GM18498 (cell line): ENCODE data around the gene SERTAD2.

Experiments used
- ATAC-seq: cut with Tn5 transposase; IDR thresholded peaks from one replicate; pipeline ENCODE4 v1.9.1; 2021; ENCODE audit warnings: mild to moderate bottlenecking, moderate library complexity; ENCODE audit not compliant: unreplicated experiment

The SERTAD2 gene

DNA sequence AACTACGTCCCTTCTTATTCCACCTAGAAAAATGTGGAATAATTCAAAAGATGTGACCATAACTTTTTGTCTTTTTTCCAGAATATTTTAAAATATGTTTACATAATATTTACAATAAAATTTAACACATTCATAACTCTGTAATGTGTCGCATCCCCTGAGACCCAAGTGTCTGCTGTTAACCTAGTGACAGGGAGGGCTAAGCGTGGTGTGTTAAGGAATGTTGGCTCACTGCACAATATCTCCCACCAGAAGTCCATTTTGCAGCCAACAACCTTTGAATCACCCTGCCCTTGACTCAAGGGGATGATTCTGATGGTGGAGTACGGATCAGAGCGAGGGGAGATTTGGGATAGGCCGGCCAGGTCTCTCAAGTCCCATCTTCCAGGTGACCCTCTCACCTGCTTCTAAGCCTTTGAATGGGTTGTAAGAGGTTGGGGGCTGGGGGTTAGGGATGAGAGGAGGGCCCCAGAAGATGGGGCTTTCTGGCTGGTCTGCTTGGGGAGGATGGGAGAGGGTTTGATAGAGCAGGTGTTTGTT lies 43.3 kb downstream of the SERTAD2 start:
- ATAC-seq: no peak

DNA sequence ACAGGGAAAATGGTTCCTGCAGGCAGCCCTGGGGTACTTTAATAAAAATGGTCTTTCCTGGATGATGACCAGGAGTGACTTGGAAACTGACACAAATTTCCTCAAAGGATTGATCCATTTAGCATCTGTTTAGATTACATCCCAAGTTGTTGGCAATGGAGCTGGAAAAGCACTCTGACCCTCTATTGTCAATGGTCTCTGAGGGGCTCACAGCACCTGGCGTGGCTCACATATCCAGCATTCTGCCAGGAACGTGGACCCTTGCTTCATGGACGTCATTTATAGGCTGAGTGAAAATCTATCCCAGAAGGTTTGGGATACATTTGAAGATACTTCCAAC lies 43.8 kb downstream of the SERTAD2 start:
- ATAC-seq: no peak

- peak; percentile 55 for ATAC-seq
These were observed 44.3 kb downstream of the SERTAD2 start for GRCh38 chr2:64609227-64609941.

DNA sequence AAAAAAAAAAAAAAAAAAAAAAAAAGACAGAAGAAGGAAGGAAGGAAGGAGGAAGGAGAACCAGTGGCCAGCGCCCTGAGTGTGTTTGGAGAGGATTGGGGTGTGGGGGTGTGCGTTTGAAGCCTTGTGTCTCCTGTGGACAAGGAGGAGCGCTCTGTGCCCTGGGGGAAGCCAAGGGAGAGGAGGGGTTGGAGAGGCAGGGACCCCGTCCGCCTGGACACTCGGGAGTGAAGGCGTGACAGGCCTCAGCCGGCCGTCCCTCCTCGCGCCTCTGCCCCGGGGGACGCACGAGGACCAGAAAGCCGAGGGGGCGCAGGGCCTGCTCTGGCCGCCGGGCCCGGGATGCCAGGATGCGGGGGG lies 44.9 kb downstream of the SERTAD2 start:
- peak; percentile 7 for ATAC-seq

DNA sequence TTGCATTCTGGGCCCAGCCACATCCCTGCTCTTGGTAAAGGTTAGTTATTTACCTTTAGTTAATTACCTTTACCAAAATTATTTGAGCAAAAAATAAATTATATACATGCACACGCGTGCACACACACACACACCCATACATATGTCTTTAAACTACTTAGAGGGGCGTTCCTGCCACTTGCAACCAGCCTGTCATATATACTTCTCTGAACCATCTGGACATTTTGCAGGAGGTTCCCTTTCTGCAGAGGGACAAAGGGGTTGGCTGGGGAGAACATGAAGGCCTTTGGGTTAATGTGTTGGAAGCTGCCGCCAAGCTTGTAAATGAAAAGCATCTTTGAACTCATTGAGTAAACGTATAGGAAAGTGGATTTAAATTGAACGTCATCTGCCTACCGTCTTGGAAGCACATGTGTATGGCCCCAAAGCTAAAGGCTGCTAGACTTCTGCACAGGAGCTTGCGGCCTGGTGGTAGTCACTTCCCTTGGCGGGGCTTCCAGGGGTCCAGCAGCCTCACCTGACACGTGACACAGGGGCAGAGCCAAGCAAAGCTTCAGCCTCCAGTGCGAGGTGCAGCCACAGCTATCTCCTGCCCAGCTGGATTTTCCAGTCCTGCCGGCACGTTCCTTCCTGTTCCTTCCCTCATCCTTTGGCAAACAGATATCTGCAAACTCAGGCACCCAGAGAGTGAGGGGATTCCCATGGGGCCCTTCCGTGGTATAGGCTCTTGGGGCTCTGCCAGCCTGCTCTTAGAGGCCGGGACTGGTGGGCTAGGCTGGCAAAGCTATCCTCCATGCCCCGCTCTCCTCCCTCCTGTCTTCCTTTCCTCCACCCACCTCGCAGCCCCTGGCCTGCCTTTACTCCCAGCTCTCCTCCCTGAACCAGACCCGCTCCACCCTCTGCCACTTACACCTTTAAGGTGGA lies 46.1 kb downstream of the SERTAD2 start:
- ATAC-seq: no peak

DNA sequence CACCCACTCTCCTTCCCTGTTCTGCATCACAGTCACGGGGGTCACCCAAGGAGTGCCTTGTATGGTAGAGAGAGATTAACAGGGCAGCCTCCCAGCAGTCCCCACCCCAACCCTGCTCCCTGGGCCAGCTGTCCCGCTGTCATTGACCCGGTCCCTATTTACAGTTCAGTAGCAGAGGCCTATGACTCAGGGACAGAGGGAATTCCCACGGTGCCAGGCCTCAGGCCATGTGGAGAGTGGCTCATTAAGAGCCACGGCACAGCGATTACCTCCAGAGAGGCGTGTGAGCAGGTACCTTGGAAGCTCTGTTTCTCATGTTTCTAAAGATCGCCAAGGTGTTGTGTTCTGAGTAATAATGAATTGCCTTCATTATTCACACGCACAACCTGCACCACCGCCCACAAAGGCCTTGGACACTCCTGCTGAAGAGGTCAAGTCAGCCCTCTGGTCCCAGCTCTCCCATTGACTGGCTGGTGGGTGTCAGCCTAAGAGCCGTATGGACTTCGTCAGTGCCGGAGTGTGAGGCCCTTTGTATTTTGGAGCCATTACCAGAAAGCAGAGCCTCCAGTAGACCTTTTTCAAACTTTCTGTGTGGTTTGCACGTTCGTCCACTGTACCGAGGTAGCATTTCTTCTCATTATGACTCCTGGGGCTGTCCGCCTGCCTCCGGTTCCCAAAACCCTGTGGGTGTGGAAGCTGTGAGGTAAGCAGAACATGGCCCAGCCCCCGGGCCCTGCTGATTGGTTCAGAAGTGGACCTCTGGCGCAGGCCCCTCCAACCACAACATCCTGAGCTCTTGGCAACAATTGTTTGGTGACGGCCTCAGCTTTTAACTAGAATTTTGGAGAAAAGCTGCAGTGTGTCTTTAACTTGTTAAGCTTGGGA lies 47.0 kb downstream of the SERTAD2 start:
- ATAC-seq: peak; percentile 88

DNA sequence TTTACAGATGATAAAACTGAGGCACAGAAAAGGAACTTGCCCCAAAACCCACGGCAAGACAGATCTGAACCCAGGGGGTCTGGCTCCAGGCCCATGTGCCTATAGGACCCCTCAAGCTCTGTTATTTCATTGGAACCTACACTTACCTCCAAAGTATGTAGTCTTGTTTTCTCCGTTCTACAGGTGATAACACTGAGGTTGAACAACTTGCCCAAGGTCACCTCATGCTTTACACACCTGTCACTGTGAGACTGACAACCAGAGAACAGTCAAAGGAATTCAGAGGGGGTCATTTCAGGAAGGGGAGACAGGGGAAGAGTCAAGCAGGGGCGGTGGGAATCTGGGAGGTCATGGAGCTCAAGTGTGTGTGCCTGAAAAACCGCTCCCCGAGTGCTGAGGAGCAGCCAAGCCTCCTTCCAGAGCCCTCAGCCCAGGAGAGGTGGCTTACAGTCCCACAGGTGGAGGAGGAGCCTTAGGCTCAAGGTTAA lies 47.7 kb downstream of the SERTAD2 start:
- ATAC-seq: no peak

- ATAC-seq: no peak
These were observed 48.7 kb downstream of the SERTAD2 start for GRCh38 chr2:64605026-64605471.

GRCh38 chr2:64604155-64604554 lies 49.6 kb downstream of the SERTAD2 start:
- no peak for ATAC-seq

- ATAC-seq: no peak
These were observed 51.3 kb downstream of the SERTAD2 start for GRCh38 chr2:64602436-64602835.

GRCh38 chr2:64601785-64602391 lies 51.8 kb downstream of the SERTAD2 start:
- ATAC-seq: no peak

DNA sequence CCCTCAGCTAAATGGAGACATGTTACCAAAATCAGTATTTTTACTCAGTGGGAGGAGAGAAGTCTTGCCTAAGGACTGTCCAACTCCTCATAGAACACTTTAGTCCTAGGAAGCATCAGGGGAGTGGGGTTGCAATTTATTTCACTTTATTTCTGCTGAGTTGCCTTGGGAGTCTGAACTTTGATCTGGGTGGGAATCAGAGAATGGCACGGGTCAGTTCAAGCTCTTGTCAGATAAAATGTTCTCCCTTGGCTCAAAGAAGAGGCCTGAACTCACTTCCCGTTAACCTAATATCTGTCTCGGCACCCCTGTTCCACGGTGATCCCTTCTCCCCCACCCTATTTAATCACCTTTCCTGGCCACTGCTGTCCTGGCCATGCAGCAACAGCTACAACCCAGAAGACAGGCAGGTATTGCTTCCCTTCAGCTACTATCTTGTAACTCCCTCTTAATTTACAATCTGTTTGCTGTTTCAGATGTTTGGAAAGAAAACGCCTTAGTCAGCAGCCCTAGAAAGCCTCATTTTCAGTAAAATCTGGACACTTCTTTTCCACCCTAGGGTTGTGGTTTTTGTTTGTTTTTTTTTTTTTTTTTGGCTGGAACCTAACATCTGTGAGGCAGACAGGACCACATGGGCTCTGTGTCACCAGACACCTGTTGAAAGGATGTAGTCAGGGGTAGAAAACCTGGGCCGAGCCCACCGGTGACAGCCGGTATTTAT lies 52.5 kb downstream of the SERTAD2 start:
- no peak for ATAC-seq

DNA sequence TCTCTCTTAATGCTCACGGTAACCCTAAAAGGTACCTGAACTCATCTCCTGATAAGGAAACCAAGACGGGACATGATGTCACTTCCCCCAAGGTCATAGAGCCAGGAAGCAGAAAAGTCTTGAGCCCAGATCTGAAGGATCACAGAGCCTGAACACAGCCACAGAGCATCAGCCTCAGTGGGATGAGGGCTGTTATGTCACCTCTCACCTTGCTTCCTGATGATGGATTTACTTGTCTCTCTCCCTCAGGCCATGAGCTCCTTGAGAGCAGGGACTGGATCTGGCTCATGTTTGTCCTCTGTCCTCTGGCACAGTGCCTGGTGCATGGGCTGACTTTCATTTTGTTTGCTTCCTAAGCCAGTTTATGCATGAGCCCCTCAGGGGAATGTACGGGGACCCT lies 54.2 kb downstream of the SERTAD2 start:
- ATAC-seq: no peak

DNA sequence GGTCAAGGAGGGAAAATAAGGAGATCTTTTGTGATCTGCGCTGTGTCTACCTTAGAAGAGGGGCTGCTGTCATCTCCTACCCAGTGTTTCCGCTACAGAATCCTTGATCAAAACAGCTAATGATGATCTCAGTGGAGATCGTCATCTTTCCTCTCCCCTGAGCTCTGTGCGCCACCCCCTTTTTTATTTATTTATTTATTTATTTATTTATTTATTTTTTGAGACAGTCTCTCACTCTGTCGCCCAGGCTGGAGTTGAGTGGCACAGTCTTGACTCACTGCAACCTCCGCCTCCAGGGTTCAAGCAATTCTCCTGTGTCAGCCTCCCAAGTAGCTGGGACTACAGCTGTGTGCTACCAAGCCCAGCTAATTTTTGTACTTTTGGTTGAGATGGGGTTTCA lies 55.5 kb downstream of the SERTAD2 start:
- no peak for ATAC-seq

GRCh38 chr2:64595397-64596176 lies 58.1 kb downstream of the SERTAD2 start:
- ATAC-seq: no peak

GRCh38 chr2:64594226-64594989 lies 59.3 kb downstream of the SERTAD2 start:
- ATAC-seq: no peak

DNA sequence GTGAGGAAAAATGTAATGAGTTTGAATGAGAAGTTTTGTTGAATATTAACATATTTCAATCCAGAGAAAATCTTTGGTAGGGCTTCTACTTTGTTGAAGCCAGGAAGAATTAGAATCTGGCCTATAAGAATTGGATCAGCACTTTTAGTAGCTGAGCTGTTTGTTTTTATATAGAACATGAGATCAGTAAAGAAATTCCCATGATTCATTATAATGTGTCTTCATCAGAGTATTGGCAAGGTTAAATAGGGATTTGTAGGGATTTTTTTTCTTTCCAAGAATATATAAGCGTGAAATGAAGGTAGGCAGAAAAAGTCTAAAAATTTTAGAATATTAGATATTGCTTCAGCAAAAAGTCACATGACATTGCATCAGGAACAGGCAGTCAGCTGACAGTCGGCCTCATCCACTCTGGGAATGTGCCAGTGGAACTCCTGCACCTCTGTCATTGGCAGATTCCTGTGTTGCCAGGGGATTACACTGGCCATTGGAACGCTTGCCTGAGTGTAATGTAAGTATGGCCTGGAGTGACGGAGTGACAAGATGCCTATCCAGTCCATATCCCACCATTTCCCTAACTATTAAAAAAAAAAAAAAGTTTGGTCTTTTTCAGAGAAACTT lies 60.6 kb downstream of the SERTAD2 start:
- ATAC-seq: no peak

- ATAC-seq: no peak
These were observed 62.5 kb downstream of the SERTAD2 start for GRCh38 chr2:64591188-64591587.
